ENCODE measurements around the gene STMN3.

DNA sequence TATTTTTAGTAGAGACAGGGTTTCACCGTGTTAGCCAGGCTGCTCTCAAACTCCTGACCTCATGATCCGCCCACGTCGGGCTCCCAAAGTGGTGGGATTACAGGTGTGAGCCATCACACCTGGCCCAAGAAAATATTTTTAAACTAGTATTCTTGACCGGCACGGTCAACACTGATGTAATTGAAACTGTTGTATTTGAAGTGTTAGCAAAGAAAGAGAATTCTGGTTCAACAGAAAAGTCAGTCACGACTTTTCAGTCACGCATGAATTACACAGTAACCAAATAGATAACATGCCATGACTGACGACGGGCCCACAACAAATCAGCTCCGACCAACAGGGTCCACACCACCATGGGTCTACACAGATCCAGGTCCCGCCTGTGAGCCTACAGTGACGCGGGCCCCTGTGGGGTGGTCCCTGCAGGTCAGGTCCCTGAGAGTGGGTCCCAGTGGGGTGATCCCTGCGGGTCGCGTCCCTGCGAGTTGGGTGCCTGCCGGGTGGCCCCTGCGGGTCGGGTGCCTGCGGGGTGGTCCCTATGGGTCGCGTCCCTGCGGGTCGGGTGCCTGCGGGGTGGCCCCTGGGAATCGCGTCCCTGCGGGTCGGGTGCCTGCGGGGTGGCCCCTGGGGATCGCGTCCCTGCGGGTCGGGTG, 27.3 kb downstream of the STMN3 start:
- TF ChIP-seq ZNF384 (IDR thresholded peaks at IDR 0.05) (no peak), FOXM1 (IDR thresholded peaks at IDR 0.05; ENCODE audit: borderline replicate concordance) (no peak), L3MBTL2 (conservative IDR thresholded peaks at IDR 0.05) (no peak), ELF4 (IDR thresholded peaks at IDR 0.05) (no peak), HDGF (IDR thresholded peaks at IDR 0.05; ENCODE audit: borderline replicate concordance) (no peak), ARNT (IDR thresholded peaks at IDR 0.05) (no peak), SP1 (IDR thresholded peaks at IDR 0.05) (no peak), FOXK2 (IDR thresholded peaks at IDR 0.05) (no peak), FOXA1 (IDR thresholded peaks at IDR 0.05) (no peak), BHLHE40 (IDR thresholded peaks at IDR 0.05; ENCODE audit: borderline replicate concordance) (no peak)
